Measurements from ENCODE around the gene LBX2. TPM values are rescaled to one million over a fixed set of nuclear protein-coding genes. Genes with fewer than 3 reads are reported as not detected.

Gene LBX2
- total RNA-seq, 5 donors from 2014 or later (not counting 1 experiment from before 2014, with no cell fraction given) = 0.32 to 0.73 (median 0.66) TPM; not detected in 1

DNA sequence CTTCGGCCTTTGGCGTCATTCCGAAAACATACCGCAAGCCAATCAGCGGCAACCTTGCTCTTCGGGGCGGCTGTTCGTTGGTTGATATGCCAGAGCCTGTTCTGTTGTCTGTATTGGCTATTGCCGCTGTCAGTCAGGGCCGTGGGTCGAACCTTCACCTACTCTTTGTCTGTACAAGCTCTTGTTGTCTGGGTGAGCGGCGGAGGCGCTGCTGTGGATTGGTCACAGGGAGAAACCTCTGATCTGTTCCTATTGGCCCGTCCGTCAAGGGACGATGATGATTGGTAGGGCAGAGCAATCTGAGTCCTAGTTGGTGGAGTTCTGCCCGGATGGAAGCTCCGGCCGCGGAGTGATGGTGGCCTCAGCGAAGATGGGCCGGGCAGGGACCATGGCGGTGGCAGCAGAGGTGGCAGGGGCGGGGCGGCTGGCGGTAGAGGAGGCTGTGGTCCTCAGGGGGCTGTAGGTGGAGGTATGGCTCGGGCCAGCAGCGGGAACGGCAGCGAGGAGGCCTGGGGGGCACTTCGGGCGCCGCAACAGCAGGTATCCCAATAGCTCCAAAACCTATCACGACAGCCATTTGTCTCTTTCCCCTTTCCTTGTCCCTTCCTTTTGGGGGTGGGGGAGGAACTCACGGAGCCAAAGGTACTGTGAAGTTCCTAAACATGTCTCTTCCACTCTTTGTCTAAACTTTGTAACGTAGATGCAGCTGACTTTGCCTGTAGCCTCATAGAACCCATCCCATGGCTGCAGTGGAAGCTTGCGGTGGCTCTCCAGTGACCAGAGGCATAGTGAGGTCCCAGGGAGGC is 41.1 kb downstream of the LBX2 start, which contains the start of gene WBP1:
Gene WBP1 (plus strand): TSS at position 307 of the 806 bp plus-strand sequence. CDS start 165 bp downstream, at position 472.
- Histone ChIP-seq H3K27ac (ENCODE audit: low read length) (peak within 1 kb of the TSS; percentile 99), H3K9me3 (no peaks in the 10 kb centered on the region), H3K27me3 (replicated peaks in 1 of 2; ENCODE audit: control insufficient read depth in 2 of 2, extremely low read depth in 1 of 2, insufficient read depth in 2 of 2, low read length in 1 of 2) (no peaks in the 10 kb centered on the region), H3K36me3 (ENCODE audit: control insufficient read depth in 2 of 2, extremely low read depth in 1 of 2, insufficient read depth in 1 of 2, low read length in 1 of 2) (peaks cover 6 to 24% of the 10 kb centered on the region in 2 donors), H3K4me3 (ENCODE audit: control insufficient read depth in 1 of 2, extremely low read depth in 1 of 2, low read length in 1 of 2) (peak within 1 kb of the TSS; percentile 93 to 96), H3K4me1 (ENCODE audit: control insufficient read depth in 1 of 2, extremely low read depth in 1 of 2, insufficient read depth in 2 of 2, low read length in 2 of 2) (peaks cover 32 to 44% of the 10 kb centered on the region in 2 experiments)
- Mint-ChIP-seq H3K27me3 (no peaks in the 10 kb centered on the region), H3K36me3 (peaks cover 5% of the 10 kb centered on the region), H3K9me3 (no peaks in the 10 kb centered on the region), H3K27ac (peak within 1 kb of the TSS; percentile 99), H3K4me3 (peak within 1 kb of the TSS; percentile 93 to 99 (median 97)), H3K4me1 (peaks cover 59 to 71% (median 64%) of the 10 kb centered on the region in 3 donors)
- ATAC-seq (replicated peaks in 1 of 4) (peak; percentile 82 to 84 (median 82)), DNase-seq (peak; percentile 96 to 100 (median 100))
- CTCF ChIA-PET = interaction anchor here (0.5 to 1.9 kb wide), 10 partner anchors 10 to 395 kb away, joined by 3 to 14 read pairs (median 4); partner anchors contain the start of genes CCDC142 (in 1 of the 2), MRPL53 (in 1 of the 2) and TTC31 (in 1 of the 2)
- POLR2A ChIA-PET = interaction anchor here (0.5 to 1.7 kb wide), 15 partner anchors 9 to 259 kb away, joined by 3 to 15 read pairs (median 4); partner anchors contain the start of genes C2orf81 (in 1 of the 2), CCDC142 (in 1 of the 2), MRPL53 (in 1 of the 2) and TTC31 (in 1 of the 2)
- 2% methylated on average over 20 of the region's 38 CpGs for WGBS (ENCODE audit: insufficient coverage)

DNA sequence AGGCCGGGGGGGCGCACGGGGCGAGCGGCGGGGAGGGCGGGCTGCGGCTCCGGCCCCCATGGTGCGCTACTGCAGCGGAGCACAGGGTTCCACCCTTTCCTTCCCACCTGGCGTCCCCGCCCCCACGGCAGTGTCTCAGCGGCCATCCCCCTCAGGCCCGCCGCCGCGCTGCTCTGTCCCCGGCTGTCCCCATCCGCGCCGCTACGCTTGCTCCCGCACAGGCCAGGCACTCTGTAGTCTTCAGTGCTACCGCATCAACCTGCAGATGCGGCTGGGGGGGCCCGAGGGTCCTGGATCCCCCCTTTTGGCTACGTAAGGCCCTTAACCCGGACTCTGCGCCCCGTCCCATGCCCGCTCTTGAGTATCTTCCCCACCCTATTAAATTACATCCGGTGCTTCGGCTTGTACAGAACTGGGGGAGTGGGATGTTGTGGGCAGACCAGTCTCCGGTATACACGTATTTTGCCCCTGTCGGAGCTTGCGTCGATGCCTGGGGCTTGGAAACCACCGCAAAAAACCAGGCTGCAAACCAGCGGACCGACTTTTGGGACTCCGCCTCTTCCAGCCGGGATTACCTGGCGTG is 41.8 kb downstream of the LBX2 start:
- WGBS (ENCODE audit: insufficient coverage) = under 1% methylated on average over 36 of the region's 46 CpGs
- peaks cover 36 to 46% of the 10 kb centered on the region in 2 experiments for H3K4me1 ChIP-seq (ENCODE audit: control insufficient read depth in 1 of 2, extremely low read depth in 1 of 2, insufficient read depth in 2 of 2, low read length in 2 of 2)

GRCh38 chr2:74457129-74457548 is 42.3 kb downstream of the LBX2 start:
- no peak for ATAC-seq (replicated peaks in 1 of 4)
- H3K9me3 ChIP-seq = no peaks in the 10 kb centered on the region
- H3K4me3 ChIP-seq (ENCODE audit: control insufficient read depth in 1 of 2, extremely low read depth in 1 of 2, low read length in 1 of 2) = peak overlapping the region; percentile 65 to 96
- Mint-ChIP-seq H3K27ac (peak overlapping the region; percentile 97 to 99), H3K4me1 (peaks cover 63 to 75% (median 69%) of the 10 kb centered on the region in 3 donors), H3K9me3 (no peaks in the 10 kb centered on the region), H3K27me3 (no peaks in the 10 kb centered on the region), H3K4me3 (peak overlapping the region; percentile 93 to 99 (median 97)), H3K36me3 (no peaks in the 10 kb centered on the region)
- H3K36me3 ChIP-seq (ENCODE audit: control insufficient read depth in 2 of 2, extremely low read depth in 1 of 2, insufficient read depth in 1 of 2, low read length in 1 of 2) = peaks cover 0 to 14% of the 10 kb centered on the region in 2 donors
- H3K4me1 ChIP-seq (ENCODE audit: control insufficient read depth in 1 of 2, extremely low read depth in 1 of 2, insufficient read depth in 2 of 2, low read length in 2 of 2) = peaks cover 40 to 51% of the 10 kb centered on the region in 2 experiments
- no peaks in the 10 kb centered on the region for H3K27me3 ChIP-seq (replicated peaks in 1 of 2; ENCODE audit: control insufficient read depth in 2 of 2, extremely low read depth in 1 of 2, insufficient read depth in 2 of 2, low read length in 1 of 2)
- WGBS (ENCODE audit: insufficient coverage) = under 1% methylated on average over 23 of the region's 27 CpGs
- ChIA-PET POLR2A (interaction anchor here (0.8 to 1.4 kb wide), 5 partner anchors 16 to 720 kb away, joined by 3 to 15 read pairs (median 3); partner anchors contain the start of genes MRPL53 (in 1 of the 2) and TPRKB (in 1 of the 2)), CTCF (interaction anchor here in 1 of 2 donors (0.6 to 3.3 kb wide), 3 partner anchors 16 to 167 kb away, joined by 3 to 24 read pairs (median 6); partner anchors contain the start of genes CCDC142, MRPL53 and TTC31)
- peak in 1 of 35 experiments; percentile 87 for DNase-seq
- H3K27ac ChIP-seq (ENCODE audit: low read length) = peak overlapping the region; percentile 99

More for the DNA sequence above, 41.8 kb downstream of the LBX2 start:
- Mint-ChIP-seq H3K4me3 (peak overlapping the region; percentile 93 to 99 (median 97)), H3K9me3 (no peaks in the 10 kb centered on the region), H3K27me3 (no peaks in the 10 kb centered on the region), H3K36me3 (peaks cover 2% of the 10 kb centered on the region), H3K4me1 (peaks cover 60 to 71% (median 64%) of the 10 kb centered on the region in 3 donors), H3K27ac (peak overlapping the region; percentile 99)
- no peaks in the 10 kb centered on the region for H3K9me3 ChIP-seq
- ATAC-seq (replicated peaks in 1 of 4) (peak; percentile 49 to 69 (median 52)), DNase-seq (peak in 34 of 35 experiments; percentile 52 to 85 (median 72))
- ChIA-PET POLR2A (interaction anchor here (0.5 to 1.7 kb wide), 13 partner anchors 9 to 97 kb away, joined by 3 to 15 read pairs (median 4); partner anchors contain the start of genes C2orf81 (in 1 of the 2), CCDC142 (in 1 of the 2), MRPL53 (in 1 of the 2) and TTC31 (in 1 of the 2)), CTCF (interaction anchor here (0.5 to 1.9 kb wide), 7 partner anchors 10 to 395 kb away, joined by 3 to 14 read pairs (median 4); partner anchors contain the start of genes CCDC142 (in 1 of the 2), MRPL53 (in 1 of the 2) and TTC31 (in 1 of the 2))
- peak overlapping the region; percentile 69 to 96 for H3K4me3 ChIP-seq (ENCODE audit: control insufficient read depth in 1 of 2, extremely low read depth in 1 of 2, low read length in 1 of 2)
- peak overlapping the region; percentile 99 for H3K27ac ChIP-seq (ENCODE audit: low read length)
- H3K27me3 ChIP-seq (replicated peaks in 1 of 2; ENCODE audit: control insufficient read depth in 2 of 2, extremely low read depth in 1 of 2, insufficient read depth in 2 of 2, low read length in 1 of 2) = no peaks in the 10 kb centered on the region
- peaks cover 4 to 19% of the 10 kb centered on the region in 2 donors for H3K36me3 ChIP-seq (ENCODE audit: control insufficient read depth in 2 of 2, extremely low read depth in 1 of 2, insufficient read depth in 1 of 2, low read length in 1 of 2)

DNA sequence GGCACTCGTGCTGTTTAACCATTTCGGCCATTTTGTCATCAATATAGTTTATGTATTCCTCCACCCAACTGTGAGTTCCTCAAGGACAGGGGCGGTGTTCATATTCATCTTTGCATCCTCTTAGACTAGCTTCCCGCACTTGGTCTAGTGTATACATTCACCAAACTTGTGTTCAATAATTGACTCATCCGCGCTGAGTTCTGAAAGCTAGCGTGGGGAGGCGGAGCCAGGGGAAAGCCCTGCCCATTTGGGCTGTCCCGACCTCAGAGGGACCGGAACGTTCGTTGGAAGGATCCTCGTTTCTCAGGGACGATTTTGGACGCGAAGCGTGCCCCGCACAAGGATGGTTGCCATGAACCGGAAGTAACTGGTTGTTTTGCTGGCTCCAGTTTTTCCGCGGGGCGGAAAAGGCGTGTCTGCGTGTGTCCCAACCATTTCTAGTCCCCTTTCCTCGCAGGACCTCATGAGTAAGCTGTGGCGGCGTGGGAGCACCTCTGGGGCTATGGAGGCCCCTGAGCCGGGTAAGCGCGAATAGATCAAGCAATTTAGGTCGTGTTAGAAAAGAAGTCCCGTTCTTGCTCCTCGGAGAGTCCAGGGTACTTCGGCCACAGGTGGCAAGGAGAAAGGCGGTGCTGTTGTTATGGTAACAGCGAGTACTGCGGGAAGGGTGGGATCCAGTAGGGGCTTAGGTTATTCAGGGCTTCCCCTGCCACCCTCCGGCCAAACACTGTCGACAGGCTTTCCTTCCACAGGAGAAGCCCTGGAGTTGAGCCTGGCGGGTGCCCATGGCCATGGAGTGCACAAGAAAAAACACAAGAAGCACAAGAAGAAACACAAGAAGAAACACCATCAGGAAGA is 44.5 kb downstream of the LBX2 start, which contains the start of gene INO80B:
Gene INO80B (plus strand): TSS at position 434 of the 858 bp plus-strand sequence. CDS start 30 bp downstream, at position 464.
- Mint-ChIP-seq H3K36me3 (no peaks in the 10 kb centered on the region), H3K9me3 (no peaks in the 10 kb centered on the region), H3K27ac (peak within 1 kb of the TSS; percentile 97 to 99), H3K4me1 (peaks cover 60 to 68% (median 67%) of the 10 kb centered on the region in 3 donors), H3K4me3 (peak within 1 kb of the TSS; percentile 93 to 99 (median 97)), H3K27me3 (no peaks in the 10 kb centered on the region)
- Histone ChIP-seq H3K27ac (ENCODE audit: low read length) (peak within 1 kb of the TSS; percentile 59), H3K27me3 (replicated peaks in 1 of 2; ENCODE audit: control insufficient read depth in 2 of 2, extremely low read depth in 1 of 2, insufficient read depth in 2 of 2, low read length in 1 of 2) (no peaks in the 10 kb centered on the region), H3K4me1 (ENCODE audit: control insufficient read depth in 1 of 2, extremely low read depth in 1 of 2, insufficient read depth in 2 of 2, low read length in 2 of 2) (peaks cover 40 to 54% of the 10 kb centered on the region in 2 experiments), H3K9me3 (no peaks in the 10 kb centered on the region), H3K36me3 (ENCODE audit: control insufficient read depth in 2 of 2, extremely low read depth in 1 of 2, insufficient read depth in 1 of 2, low read length in 1 of 2) (peaks cover 0 to 4% of the 10 kb centered on the region in 2 donors), H3K4me3 (ENCODE audit: control insufficient read depth in 1 of 2, extremely low read depth in 1 of 2, low read length in 1 of 2) (peak within 1 kb of the TSS; percentile 68 to 89)
- POLR2A ChIA-PET = interaction anchor here in 1 of 2 donors (0.6 kb wide), 1 partner anchor 26 kb away, joined by 4 read pairs; no protein-coding TSS in a partner anchor
- WGBS (ENCODE audit: insufficient coverage) = 0% methylated on average over 33 of the region's 40 CpGs
- peak; percentile 37 to 60 (median 44) for ATAC-seq (replicated peaks in 1 of 4)
- CTCF ChIA-PET = interaction anchor here (0.8 to 3.3 kb wide), 4 partner anchors 12 to 40 kb away, joined by 3 to 24 read pairs (median 4); partner anchors contain the start of genes CCDC142 (in 1 of the 2) and TTC31 (in 1 of the 2)
- peak; percentile 88 to 100 (median 94) for DNase-seq

DNA sequence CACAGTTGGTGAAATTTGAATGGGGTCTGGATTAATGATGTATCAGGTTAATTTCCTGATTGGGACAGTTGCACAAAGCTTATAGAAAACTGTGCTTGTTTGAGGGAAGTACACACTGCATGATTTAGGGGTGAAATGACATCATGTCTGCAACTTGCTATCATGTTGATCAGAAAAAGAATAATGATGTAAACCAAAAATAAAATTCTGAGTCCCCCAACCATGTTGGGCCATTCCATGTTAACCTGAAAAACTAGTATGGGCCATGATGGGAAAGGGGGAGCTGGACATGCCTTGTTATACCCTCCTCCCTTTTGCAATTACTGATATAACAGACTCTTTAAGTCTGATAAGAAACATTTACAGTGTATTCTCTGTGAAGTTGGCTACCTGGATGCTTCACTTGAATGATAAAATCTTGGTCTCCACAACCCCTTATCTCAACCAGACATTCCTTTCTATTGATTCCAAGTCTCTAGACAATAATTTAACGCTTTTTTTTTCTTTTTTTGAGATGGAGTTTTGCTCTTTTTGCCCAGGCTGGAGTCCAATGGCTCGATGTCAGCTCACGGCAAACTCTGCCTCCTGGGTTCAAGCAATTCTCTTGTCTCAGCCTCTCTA is 48.7 kb downstream of the LBX2 start:
- no peak overlapping the region for H3K27ac ChIP-seq (ENCODE audit: low read length)
- H3K27ac Mint-ChIP-seq = no peak overlapping the region
- H3K4me3 Mint-ChIP-seq = no peak overlapping the region
- POLR2A ChIA-PET = no interaction called here
- H3K9me3 ChIP-seq = no peaks in the 10 kb centered on the region
- H3K27me3 ChIP-seq (replicated peaks in 1 of 2; ENCODE audit: control insufficient read depth in 2 of 2, extremely low read depth in 1 of 2, insufficient read depth in 2 of 2, low read length in 1 of 2) = no peaks in the 10 kb centered on the region
- H3K27me3 Mint-ChIP-seq = peaks cover 0 to 2% of the 10 kb centered on the region in 2 donors
- peaks cover 17 to 24% of the 10 kb centered on the region in 2 experiments for H3K4me1 ChIP-seq (ENCODE audit: control insufficient read depth in 1 of 2, extremely low read depth in 1 of 2, insufficient read depth in 2 of 2, low read length in 2 of 2)
- no peak overlapping the region for H3K4me3 ChIP-seq (ENCODE audit: control insufficient read depth in 1 of 2, extremely low read depth in 1 of 2, low read length in 1 of 2)
- H3K9me3 Mint-ChIP-seq = no peaks in the 10 kb centered on the region
- H3K4me1 Mint-ChIP-seq = peaks cover 26 to 30% (median 29%) of the 10 kb centered on the region in 3 donors
- H3K36me3 ChIP-seq (ENCODE audit: control insufficient read depth in 2 of 2, extremely low read depth in 1 of 2, insufficient read depth in 1 of 2, low read length in 1 of 2) = no peaks in the 10 kb centered on the region
- CTCF ChIA-PET = interaction anchor here in 1 of 2 donors (0.6 kb wide), 1 partner anchor 52 kb away, joined by 3 read pairs; no protein-coding TSS in a partner anchor
- no peak for DNase-seq
- 100% methylated on average over 2 of the region's 3 CpGs for WGBS (ENCODE audit: insufficient coverage)
- H3K36me3 Mint-ChIP-seq = no peaks in the 10 kb centered on the region
- no peak for ATAC-seq (replicated peaks in 1 of 4)

Measured in T-cell (primary cell).